Colon (tissue), 2 donors: ENCODE measurements around the gene HIVEP2.

Experiments used
- FAIRE-seq: peaks from 2 replicates; lab custom pipeline; 2012; peaks lifted over from hg19 to GRCh38; lab: Jason Lieb, UNC
- donor health status: control.
- donor health status: control.

Gene HIVEP2

GRCh38 chr6:142860498-142860897 lies 84.5 kb downstream of the HIVEP2 start:
- FAIRE-seq = no peak

GRCh38 chr6:142857796-142858555 lies 87.0 kb downstream of the HIVEP2 start:
- no peak for FAIRE-seq

- no peak for FAIRE-seq
Measured at GRCh38 chr6:142857233-142857761, 87.7 kb downstream of the HIVEP2 start.

- FAIRE-seq = no peak
Measured at GRCh38 chr6:142856624-142857232, 88.2 kb downstream of the HIVEP2 start.

GRCh38 chr6:142855893-142856623 lies 88.9 kb downstream of the HIVEP2 start:
- FAIRE-seq = no peak

GRCh38 chr6:142854589-142855488 lies 90.1 kb downstream of the HIVEP2 start:
- no peak for FAIRE-seq

- FAIRE-seq = no peak
Measured at GRCh38 chr6:142853244-142854180, 91.5 kb downstream of the HIVEP2 start.

- FAIRE-seq = no peak
Measured at GRCh38 chr6:142851601-142852000, 93.4 kb downstream of the HIVEP2 start.

GRCh38 chr6:142850679-142851423 lies 94.1 kb downstream of the HIVEP2 start:
- FAIRE-seq = no peak

- FAIRE-seq = peak; percentile 71
Measured at GRCh38 chr6:142848976-142849375, 96.0 kb downstream of the HIVEP2 start.

GRCh38 chr6:142848156-142848555 lies 96.8 kb downstream of the HIVEP2 start:
- FAIRE-seq = no peak

GRCh38 chr6:142846883-142847287 lies 98.1 kb downstream of the HIVEP2 start:
- FAIRE-seq = no peak

- FAIRE-seq = no peak
Measured at GRCh38 chr6:142846459-142846831, 98.5 kb downstream of the HIVEP2 start.

GRCh38 chr6:142845624-142846458 lies 99.1 kb downstream of the HIVEP2 start:
- no peak for FAIRE-seq

GRCh38 chr6:142845143-142845571 lies 99.8 kb downstream of the HIVEP2 start:
- no peak for FAIRE-seq

- FAIRE-seq = no peak
Measured at GRCh38 chr6:142844065-142844755, 100.8 kb downstream of the HIVEP2 start.

GRCh38 chr6:142843361-142843760 lies 101.6 kb downstream of the HIVEP2 start:
- FAIRE-seq = no peak
